Activated T-helper 9 cell treated with anti-CD3 and anti-CD28 coated beads, Interleukin-2, amount 50 U/mL, for 16 hours (primary cell): ENCODE results near the gene TMEM269.

Experiments
- DNase-seq: peaks from one replicate; pipeline ENCODE4 v3.0.0-alpha.2; 2020; ENCODE audit warnings: low read depth

Gene TMEM269

DNA sequence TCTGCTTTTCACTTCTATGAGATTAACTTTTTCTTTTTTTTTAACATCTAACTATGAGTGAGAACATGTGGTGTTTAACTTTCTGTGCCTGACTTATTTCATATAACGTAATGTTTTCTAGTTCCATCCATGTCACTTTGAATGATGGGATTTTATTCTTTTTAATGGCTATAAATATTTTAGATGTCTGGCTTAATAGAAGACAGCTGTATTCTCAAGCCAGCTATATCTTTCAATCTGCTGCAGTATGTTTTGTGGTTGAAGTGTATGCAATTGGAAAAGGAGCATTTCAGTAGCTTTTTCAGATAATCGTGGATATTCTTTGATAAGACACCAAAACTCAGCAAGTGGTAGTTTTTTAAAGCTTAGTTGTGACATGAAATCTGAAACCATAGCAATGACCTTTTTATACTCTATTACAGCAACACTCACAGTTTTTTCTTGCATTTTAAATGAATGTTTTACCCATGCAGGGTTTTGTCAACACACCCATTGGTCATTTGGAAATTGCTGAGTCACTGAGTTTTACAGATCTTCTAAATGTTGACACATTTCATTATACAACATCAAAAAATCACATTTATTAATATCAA is 38.1 kb downstream of the TMEM269 start:
- no peak for DNase-seq

DNA sequence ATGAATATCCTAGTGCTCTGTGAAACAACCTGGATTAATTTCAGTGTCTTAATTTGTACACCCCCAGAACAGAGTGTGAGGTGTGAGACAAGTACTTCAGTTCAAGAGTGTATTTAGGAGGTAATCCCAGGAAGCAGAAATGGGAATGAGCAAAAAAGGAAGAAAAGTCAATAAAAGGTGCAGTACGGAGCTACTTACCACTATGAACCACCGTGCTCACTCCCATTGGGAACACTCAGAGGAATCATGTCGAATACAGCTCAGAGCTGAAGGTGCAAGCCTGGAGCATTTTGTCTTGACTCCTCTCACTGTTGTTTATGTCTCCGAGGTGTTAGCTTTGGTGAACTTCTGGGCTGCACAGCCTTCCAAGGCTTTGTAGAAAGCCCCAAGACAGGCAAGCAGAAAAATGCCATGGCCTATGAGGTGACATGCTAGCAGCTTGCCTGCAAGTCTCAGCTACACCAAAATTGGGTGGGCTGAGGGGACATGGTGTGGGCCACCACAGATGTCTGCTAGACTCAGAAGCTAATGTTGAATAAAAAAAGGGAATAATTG is 39.8 kb downstream of the TMEM269 start:
- no peak for DNase-seq

DNA sequence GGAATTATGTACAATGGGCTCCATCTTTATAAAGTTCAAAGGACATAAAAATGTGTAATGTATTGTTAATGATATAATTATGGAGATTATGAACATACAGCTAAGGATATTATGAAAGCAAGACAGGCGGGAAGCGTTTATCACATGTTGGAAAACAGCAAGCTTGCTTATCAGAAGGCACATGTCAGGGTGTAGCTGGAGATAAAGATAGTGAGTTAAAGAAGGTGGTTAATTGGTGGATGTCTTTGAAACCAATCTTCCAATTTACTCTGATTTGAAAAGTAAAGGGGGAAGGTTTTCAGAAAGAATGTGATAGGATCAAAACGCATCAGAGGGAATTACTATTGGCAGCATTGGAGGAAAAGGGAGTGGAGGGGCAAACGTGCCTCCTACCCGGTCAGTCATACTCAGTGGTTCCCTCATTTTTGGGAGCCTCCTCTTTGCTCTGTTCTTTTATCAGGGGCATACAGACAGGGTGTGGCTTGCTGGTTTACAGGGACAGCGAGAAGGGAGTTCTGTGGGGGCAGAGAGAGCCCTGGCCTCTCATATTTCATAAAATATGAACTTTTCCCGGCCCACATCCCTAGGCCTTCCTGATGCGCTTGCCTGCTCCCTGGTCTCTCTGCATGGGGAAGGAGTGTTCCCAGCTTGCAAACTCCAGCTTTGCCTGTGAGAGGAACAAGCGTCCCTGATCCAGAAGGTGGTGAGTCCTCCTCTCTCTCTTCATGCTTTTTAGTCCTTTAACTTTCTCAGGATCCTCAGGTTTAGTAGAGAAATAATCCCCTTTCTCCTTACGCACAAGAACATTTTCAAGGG is 40.5 kb downstream of the TMEM269 start:
- no peak for DNase-seq

DNA sequence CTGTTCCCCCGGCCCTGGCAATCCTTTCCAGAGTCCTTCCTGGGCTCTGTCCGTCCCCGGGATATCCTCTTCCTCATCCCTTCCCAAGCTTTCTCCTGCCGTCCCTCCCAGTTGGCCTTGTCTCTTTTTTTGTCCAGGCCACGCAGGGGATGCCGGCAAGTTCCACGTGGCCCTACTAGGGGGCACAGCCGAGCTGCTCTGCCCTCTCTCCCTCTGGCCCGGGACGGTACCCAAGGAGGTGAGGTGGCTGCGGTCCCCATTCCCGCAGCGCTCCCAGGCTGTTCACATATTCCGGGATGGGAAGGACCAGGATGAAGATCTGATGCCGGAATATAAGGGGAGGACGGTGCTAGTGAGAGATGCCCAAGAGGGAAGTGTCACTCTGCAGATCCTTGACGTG is 45.8 kb downstream of the TMEM269 start:
- DNase-seq, result no peak

DNA sequence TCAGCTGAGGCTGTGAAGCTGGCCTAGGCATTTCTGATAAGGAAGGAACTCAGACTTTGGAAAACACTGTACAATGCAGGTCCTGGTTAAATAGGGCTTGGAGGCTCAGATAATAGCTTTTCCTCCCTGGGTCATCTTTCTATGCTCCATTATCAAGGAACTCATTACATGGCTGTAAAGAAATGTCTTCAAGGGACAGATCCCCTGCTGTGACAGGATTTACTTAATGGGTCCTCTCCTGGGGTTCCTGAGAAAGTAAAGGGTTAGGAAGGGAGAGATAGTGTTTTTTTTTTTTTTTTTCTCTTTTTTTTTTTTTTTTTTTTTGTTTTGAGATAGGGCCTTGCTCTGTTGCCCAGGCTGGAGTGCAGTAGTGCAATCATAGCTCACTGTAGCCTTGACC is 46.5 kb downstream of the TMEM269 start:
- DNase-seq, result no peak

DNA sequence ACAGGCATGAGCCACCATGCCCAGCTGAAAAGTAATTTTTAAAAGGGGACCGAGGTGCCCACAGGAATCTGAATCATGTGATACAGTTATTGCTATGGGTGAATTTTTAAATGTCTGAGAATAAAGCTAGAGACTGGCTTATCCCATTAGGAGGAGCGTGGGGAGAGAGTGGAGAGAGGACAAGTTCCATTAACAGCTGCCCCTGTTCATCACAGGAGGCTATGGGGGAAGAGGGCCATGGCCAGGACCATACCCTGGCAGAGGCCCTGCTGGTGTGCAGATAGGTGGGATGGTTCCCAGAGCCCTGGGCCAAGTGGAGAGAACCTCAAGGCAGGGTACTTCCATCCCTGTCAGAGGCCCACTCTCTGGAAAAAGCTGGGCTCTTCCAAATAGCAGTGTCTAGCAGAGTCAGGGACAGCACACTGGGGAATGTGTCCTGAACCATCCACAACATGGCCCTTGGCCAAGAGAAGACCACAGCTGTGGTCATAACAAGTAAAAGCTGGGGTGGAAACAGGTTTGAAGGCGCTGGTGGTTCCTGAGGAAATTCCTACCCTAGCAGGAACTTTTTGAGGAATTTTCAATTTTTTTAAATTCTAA is 48.0 kb downstream of the TMEM269 start:
- DNase-seq, result no peak

DNA sequence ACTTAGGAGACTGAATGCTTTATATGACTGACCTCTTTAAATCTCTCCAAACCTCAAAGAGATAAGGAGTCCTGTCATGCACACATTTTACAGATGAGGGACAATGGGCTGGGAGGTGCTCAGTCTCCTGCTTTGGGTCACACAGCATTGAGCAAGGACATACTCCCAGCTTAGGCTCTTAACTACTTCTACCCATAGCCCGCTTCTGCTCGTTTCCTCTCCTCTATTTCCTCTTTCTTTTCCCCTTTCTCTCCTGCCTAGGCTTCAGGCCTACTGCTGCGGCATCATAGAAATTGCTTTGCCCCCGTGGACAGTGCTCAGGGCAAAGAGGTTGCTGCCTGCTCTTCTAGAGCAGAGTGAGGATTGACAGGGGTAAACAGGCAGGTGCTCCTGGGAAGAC is 49.2 kb downstream of the TMEM269 start:
- DNase-seq, result no peak

DNA sequence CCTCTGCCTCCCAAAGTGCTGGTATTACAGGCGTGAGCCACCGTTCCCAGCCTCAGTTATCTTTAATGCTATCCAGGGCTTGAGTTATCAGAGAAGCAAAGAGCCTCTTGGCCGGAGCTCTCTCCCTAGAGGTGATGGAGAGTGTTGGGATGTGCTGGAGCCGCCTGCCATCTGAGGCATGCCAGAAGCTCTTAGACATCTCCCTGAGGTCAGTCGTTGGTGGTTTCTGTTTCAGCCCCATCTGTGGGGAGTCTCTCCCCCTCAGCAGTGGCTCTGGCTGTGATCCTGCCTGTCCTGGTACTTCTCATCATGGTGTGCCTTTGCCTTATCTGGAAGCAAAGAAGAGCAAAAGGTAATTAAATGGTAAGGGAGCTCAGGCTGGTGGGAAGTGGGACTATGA is 50.0 kb downstream of the TMEM269 start:
- DNase-seq, result no peak

DNA sequence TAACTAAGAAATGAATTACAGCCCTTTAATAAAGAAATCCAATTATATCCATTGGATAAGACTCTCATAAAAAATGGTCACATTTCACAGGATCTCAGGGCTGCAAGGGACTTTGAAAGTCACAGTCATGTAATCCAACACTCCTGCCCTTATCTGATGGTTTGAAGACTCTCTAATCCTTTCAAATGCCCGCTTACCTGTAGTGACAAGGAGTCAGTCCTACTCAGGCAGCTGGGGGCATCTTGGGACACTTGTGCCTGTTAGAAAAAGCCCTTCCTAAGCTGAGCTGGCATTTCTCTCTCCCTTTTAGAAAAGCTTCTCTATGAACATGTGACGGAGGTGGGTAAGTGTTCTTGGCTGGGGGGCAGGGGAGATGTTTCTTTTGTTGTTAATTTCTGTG is 50.6 kb downstream of the TMEM269 start:
- no peak for DNase-seq

DNA sequence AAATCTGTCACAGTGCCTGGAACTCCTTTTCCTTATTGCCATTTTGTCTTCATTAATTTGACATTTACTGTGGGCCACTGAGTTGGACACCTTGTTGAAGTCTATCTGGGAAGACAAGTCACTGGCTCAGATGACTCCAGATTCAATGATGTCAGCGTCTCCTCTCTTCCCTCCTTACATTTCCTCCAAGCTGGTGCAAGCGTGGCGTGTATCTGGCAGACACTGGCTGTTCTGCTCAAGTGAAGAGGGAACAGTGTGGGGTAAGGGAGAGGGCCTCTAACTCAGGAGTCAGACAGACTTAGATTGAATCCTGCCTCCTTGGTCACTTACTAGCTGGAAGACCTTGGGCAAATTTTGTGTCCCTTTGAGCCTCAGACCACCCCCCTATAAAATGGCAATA is 52.9 kb downstream of the TMEM269 start:
- no peak for DNase-seq

DNA sequence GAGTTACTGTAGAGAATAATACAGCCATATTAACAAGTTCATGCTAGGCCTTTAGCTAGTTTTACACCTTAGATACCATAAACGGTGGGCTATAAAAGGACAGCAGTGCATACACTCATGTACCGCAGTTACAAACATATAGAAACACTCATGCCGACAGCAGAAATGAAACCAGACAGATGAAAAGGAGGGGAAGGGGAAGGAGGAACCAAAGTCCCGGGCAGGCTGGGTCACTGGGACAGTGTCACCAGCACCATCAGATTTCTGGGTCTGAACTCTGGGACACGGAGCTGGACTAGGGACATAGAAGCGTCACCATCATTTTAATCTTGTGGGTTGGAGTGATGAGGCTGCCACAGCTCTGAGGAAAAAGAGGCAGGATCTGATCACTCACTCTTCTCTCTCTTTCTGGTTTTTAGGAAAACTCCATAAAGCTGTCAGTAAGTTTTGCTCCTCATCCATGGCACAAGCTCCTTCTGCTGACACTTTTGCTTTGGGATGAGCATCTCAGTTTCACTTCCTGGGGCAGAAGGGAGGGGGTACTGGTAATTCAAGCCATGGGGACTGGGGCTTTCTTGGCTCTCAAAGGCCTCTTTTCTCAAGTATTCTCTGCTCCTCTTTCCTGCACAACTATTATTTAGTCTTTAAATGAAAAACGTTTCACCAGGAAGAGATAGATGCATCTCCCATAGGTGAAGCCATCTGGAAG is 53.8 kb downstream of the TMEM269 start:
- DNase-seq, result no peak

DNA sequence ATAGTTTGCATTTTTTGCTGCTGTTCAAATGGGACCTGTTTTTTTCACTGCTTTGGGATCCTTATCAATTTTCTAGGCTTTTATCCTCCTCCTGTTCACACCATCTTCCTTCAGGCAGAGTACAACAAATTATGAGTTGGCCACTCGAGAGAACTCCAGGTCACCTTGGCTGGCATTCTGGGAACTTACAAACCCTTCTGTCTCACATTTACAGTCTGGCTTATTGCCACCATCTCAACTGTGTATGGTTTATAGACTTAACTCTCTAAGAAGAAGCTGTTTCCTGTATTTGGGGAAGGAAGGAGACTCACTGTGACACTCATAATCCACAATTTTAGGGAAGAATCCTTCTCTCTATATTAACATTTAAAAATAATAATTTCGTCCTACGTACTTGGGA is 56.2 kb downstream of the TMEM269 start:
- no peak for DNase-seq

DNA sequence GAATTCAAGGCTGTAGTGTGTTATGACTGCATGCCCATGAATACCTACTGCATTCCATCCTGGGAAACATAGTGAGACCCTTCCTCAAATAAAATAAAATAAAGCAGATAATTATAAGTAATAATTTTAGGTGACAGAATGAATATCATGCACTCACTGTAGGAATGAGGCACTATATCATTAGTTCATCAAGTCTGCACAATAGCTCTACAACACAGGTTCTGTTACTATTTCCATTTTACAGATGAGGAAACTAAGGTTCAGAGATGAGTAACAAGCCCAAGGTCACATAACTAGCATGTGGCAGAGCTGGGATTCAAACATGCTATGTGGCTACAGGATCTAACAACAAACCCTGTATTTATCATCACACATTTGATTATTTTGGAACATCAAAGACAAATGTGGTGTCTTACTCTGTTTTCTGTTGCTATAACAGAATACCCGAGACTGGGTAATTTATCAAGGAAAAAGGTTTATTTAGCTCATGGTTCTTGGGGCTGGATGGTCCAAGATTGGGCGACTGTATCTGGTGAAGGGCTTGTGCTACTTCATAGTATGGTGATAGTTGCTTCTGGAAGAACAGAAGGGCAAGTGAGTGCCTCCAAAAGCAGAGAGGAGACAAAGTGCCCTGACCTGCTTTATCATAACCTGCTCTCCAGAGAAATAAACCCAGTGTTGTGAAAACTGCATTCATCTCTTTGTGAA is 56.8 kb downstream of the TMEM269 start:
- no peak for DNase-seq

DNA sequence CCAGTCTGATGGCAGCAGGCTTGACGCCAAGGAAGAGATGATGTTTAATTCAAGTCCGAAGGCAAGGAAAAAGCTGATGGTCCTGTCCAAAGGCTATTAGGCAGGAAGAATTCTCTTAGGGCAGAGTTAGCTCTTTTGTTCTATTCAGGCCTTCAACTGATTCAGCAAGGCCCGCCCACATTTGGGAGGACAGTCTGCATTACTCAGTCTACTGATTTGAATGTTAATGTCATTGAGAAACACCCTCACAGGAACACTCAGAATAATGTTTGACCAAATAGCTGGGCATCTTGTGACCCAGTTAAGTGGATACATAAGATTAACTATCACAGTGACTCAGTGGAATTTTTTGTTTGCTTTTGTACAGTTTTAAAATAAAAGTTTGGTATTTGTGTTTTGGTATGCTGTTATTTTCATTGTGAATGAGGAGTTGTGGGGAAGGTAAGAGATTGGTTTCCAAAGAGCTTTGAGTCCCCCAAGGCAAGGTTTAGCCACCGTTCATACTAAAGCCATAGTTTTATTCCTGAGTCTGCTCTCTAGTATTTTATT is 59.9 kb downstream of the TMEM269 start:
- DNase-seq, result no peak

DNA sequence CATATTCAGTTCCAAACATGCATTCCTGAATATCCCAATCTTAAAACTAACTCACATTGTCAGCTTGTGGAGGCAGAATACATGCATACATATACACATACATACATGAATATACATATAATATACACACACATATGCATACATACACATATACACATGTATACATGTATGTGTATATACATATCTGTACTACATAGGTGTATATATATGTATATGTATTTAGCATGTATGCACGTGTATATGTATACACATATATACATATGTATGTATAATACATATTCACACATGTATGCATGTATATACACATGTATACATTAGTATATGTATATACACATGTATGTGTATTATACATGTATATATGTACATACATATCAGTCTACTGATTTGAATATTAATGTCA is 60.4 kb downstream of the TMEM269 start:
- DNase-seq, result no peak

DNA sequence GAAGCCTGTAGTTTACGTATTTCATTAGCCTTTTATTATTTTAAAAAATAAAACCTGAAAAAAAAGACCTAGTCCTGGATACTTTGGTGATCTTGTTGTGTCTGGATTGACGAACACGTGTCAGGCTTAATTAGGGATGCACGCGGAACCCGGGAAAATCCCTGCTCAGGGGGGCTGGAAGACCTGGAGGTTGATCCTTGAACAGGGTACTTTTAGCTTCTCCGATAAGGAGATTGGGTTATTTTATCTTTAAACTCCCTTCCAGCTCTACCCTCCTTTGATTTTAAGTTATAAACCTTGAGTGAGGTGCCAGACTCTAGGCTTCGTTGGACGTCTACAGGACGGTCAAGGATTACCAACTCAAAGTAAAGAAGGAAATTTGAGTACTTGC is 61.1 kb downstream of the TMEM269 start:
- DNase-seq, result no peak

DNA sequence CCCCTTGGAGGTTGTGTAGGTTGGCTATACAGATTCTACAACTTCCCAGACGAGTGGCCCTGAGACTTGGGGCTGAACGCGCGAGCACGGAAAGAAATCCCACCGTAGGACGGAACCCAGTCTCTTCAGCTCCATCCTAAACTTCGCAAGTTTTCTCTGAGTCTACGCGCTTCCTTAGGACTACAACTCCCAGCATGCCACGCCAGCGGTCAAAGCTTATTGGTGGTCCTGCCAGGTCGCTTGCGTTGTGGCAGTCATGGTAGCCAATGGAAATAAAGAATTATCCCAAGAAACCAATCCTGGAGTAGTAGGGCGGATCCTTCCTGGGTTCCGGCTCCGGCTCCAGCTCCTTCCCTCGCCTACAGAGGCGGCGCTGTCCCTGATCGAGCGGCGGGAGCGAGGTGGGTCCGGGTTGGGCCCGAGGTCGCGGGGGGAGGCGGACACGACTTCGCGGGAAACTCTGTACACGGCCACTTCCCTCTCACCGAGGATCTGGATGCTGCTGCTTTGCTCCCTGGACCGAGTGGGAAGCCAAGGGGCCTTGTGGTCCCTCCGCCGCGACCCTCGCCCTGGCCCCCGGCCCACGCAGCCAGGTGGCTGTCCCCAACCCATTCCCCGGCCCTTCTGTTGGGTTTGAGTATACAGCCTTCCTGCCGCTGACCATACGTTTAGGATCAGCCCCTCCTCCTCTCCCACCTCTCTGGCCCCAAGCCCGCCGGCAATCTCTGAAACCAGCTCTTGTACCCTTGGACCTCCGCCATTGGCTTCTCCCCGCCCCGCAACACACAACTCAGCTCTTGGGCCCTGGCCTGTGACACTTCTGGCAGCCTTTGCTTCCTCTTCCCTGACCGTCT is 61.7 kb downstream of the TMEM269 start, which contains the start of gene ZNF691:
TSS of gene ZNF691 (plus strand) at position 357 of the 854 bp plus-strand sequence. CDS start 3,046 bp downstream, outside the sequence.
- DNase-seq, result peak; percentile 80

DNA sequence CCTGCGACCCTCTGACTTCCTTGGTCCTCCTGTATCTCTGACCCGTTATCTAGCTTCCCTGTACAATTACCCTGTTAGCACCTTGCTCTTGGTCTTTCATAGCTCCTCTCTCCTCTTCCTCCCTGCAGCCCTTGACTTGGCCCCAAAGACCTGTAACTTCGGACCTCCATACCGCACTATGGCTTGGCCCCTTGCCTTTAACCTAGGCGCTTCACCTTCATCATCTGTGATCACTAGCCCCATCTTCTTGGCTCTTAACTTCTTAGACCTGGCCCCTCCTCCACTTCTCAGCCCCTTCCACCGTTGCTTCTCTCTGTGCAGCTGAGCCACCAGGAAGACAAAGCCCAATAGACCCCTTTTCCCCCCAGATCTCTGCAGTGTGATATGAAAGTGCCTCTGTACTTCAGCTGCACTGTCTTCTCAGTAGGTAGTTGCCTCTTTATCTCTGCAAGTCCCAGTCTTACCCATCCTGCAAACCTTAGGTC is 62.4 kb downstream of the TMEM269 start:
- DNase-seq, result no peak

DNA sequence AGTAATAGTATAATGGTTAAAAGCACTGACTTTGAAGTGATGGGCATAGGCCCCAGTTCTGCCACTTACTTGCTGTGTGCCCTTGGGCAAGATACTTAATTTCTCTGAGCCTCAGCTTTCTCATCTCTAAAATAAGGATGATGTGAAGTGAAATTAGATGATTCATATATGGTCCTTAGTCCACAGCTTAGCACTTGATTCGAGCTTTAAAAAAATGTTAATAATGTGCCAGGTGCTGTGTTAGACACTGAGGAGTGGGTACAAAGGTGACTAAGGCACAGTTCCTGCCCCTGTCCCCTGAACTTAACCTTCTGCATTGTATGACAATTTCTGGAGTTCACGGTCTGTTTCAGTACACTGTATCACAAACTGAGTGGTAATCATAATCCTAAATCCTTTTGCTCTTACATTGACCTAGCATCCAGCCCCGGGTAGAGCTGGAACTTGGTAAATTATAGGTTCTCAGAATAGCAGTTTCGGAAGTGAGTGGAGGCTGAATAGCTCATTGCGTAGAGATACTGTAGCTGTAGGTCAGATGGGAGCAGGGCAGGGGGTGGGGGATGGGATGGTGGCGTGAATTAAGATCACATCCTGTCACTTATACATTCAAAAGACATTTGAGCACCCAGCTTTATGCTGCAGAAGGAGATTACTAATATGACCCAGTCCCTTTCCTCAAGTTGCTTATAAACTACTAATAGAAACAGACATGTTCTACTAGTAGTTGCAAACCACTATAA is 63.1 kb downstream of the TMEM269 start:
- no peak for DNase-seq
